Heart right ventricle (tissue), 16 donors: ENCODE data around the gene RAX2. TPM values are rescaled to one million over a fixed set of nuclear protein-coding genes. Genes with fewer than 3 reads are reported as not detected.

Experiments used
- ATAC-seq, 8 donors: fragments of 200-7000 bp; cut with Tn5 transposase; one replicate each; pipeline ENCODE4 v1.9.1; 2020; ENCODE audit warnings: mild to moderate bottlenecking in 8 of 8, moderate library complexity in 8 of 8, moderate number of reproducible peaks in 1 of 8
- DNase-seq, 2 donors: peaks; one replicate each; pipeline ENCODE4 v3.0.0-alpha.2; 2020
- H3K27ac ChIP-seq, 10 donors: fragments of 200-600 bp; sonication (generic) in 2 of 10; one replicate each; pipeline versions ENCODE4 v1.5.0 to v1.8.0; 2020 to 2022; ENCODE audit warnings: mild to moderate bottlenecking in 3 of 10
- H3K27me3 ChIP-seq, 7 donors: fragments of 200-600 bp; one replicate each; pipeline ENCODE4 v1.8.0; 2021 to 2022; ENCODE audit warnings: mild to moderate bottlenecking in 2 of 7
- H3K36me3 ChIP-seq, 9 donors: fragments of 200-600 bp; sonication (generic) in 1 of 9; one replicate each; pipeline versions ENCODE4 v1.5.0 to v1.8.0; 2020 to 2022; ENCODE audit warnings: mild to moderate bottlenecking in 2 of 9
- H3K4me1 ChIP-seq, 9 donors: fragments of 200-600 bp; sonication (generic) in 1 of 9; one replicate each; pipeline versions ENCODE4 v1.5.0 to v1.8.0; 2020 to 2022; ENCODE audit warnings: mild to moderate bottlenecking in 4 of 9
- H3K4me3 ChIP-seq, 10 donors: fragments of 200-600 bp; sonication (generic) in 2 of 10; one replicate each; pipeline versions ENCODE4 v1.5.0 to v1.8.0; 2020 to 2022; ENCODE audit warnings: mild to moderate bottlenecking in 7 of 10, moderate library complexity in 2 of 10
- H3K9me3 ChIP-seq, 11 donors: fragments of 200-600 bp in 10 of 11; sonication (generic) in 2 of 11; one replicate each; pipeline versions ENCODE4 v1.5.0 to v1.8.0; 2013 to 2022; ENCODE audit warnings: mild to moderate bottlenecking in 2 of 11, control low read depth in 1 of 11, moderate library complexity in 1 of 11
- WGBS, 2 donors: extraction: QIAGEN DNeasy Blood & Tissue Kit; methylation state at CpG; one replicate each; pipeline ENCODE4 v1.1.7; 2013; ENCODE audit warnings: inconsistent platforms in 1 of 2; 5-methylcytosine and 5-hydroxymethylcytosine counted together
- intact Hi-C, 10 donors: fragments of 100-400 bp; cut with DNase I; formaldehyde crosslinking; loops; one replicate each; pipeline versions ENCODE4 v1.11.1 to v1.14.2; 2022
- polyA plus RNA-seq, 2 donors: library from polyadenylated mRNA; stranded (reverse); fragments of 200-250 nt; gene quantifications; one replicate each; pipeline ENCODE4 v1.2.3, GENCODE V29; 2013
- total RNA-seq, 10 donors: library from RNA; stranded (reverse); fragmentation: NEBNext Ultra II Directional in 3 of 10; extraction: Animal tissue kit (Norgen Biotek cat#: 25700) in 3 of 10; gene quantifications; one replicate each; pipeline versions ENCODE4 v1.2.1 to v1.2.4, GENCODE V29; 2021 to 2023
- TF ChIP-seq, protein P1 (sequence below), 9 donors: fragments of 200-600 bp; sonication (generic) in 2 of 9; IDR thresholded peaks; one replicate each; pipeline versions ENCODE4 v1.5.0 to v1.8.0; 2021 to 2022; ENCODE audit warnings: antibody characterized with exemption in 9 of 9, mild to moderate bottlenecking in 5 of 9, moderate library complexity in 1 of 9
- donor health status: Arrhythmogenic right ventricular cardiomyopathy.
- donor health status: ischemic (EF 13 %, LVEDD 7.1; RV severe dilation, severe dysfunction).
- donor health status: healthy with polysubstance abuse.
- donor health status: DM: no; HTN: yes; CAD: no.
- donor health status: DM: no; HTN: no; CAD: no.
- donor health status: ischemic (EF 25% LVEDD 6.9; RV normal size, moderate dysfunction).
- donor health status: ischemic (EF 25% LVEDD 5.7; RV mildly dilated, moderate dysfunction).
- donor health status: healthy.
- donor health status: DM: yes; HTN: yes; CAD: no.
- donor health status: Ischemic cardiomyopathy.
- donor health status: ischemic (EF 35%, LVEDD 5.7; RV mildly dilated, moderate dysfunction).
- donor health status: nonischemic (EF 11% LVEDD 7.7; RV severe dilation, severe dysfunction).
- donor health status: DM: yes; HTN: yes; CAD: no.
- donor health status: PGD.
- donor health status: ischemic (EF 29% LVEDD 5.4; RV normal size, mild dysfunction).
- donor health status: nonischemic (EF 23%, LVEDD 6.1; RV moderate dilation, normal function).

Gene RAX2
- total and polyA plus RNA-seq, 12 donors = not detected

GRCh38 chr19:3775831-3776230 is 3.8 kb upstream of the RAX2 start:
- H3K4me1 ChIP-seq = no peaks in the 10 kb centered on the region
- no peaks in the 10 kb centered on the region for H3K27me3 ChIP-seq
- H3K36me3 ChIP-seq = no peaks in the 10 kb centered on the region
- H3K9me3 ChIP-seq = peaks cover 0 to 6% (median 2%) of the 10 kb centered on the region in 11 donors
- H3K4me3 ChIP-seq = no peak overlapping the region
- intact Hi-C loops = no loop called here
- WGBS, 2 donors = 83 to 94% methylated on average over 5 of the region's 5 CpGs
- ATAC-seq (no peak), DNase-seq (no peak)
- TF ChIP-seq, protein P1, sequence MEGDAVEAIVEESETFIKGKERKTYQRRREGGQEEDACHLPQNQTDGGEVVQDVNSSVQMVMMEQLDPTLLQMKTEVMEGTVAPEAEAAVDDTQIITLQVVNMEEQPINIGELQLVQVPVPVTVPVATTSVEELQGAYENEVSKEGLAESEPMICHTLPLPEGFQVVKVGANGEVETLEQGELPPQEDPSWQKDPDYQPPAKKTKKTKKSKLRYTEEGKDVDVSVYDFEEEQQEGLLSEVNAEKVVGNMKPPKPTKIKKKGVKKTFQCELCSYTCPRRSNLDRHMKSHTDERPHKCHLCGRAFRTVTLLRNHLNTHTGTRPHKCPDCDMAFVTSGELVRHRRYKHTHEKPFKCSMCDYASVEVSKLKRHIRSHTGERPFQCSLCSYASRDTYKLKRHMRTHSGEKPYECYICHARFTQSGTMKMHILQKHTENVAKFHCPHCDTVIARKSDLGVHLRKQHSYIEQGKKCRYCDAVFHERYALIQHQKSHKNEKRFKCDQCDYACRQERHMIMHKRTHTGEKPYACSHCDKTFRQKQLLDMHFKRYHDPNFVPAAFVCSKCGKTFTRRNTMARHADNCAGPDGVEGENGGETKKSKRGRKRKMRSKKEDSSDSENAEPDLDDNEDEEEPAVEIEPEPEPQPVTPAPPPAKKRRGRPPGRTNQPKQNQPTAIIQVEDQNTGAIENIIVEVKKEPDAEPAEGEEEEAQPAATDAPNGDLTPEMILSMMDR (IDR thresholded peaks at IDR 0.05) = no peak
- H3K27ac ChIP-seq = no peak overlapping the region

DNA sequence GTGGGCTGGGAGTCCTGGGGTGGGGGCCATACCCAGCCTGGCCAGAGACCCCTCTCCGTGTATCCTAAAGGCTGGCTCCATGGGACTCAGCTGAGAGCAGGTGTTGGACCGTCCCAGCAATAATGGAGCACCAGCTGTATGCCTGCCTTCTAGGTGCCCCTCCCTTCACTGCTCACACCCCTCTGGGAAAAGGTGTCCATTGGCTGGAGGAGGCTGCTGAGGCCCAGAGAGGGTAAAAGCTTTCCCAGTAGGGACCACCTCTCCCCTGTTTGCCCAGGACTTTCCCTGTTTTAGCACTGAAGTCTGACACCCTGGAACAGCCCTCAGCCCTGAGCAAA is 3.3 kb upstream of the RAX2 start:
- no peak for ATAC-seq
- Histone ChIP-seq H3K4me3 (no peak overlapping the region), H3K27me3 (no peaks in the 10 kb centered on the region), H3K9me3 (peaks cover 0 to under 1% (median 0%) of the 10 kb centered on the region in 11 donors), H3K36me3 (peaks cover 0 to under 1% (median 0%) of the 10 kb centered on the region in 9 donors), H3K27ac (no peak overlapping the region), H3K4me1 (no peaks in the 10 kb centered on the region)
- no peak for DNase-seq
- TF ChIP-seq, protein P1 (IDR thresholded peaks at IDR 0.05) = no peak
- WGBS, 2 donors = 68 to 85% methylated on average over 2 of the region's 2 CpGs
- intact Hi-C loops = no loop called here

- 64 to 69% methylated on average over 24 to 25 of the region's 25 CpGs for WGBS, 2 donors
- H3K27me3 ChIP-seq = no peaks in the 10 kb centered on the region
- H3K27ac ChIP-seq = no peak overlapping the region
- no peak for ATAC-seq
- intact Hi-C loops = no loop called here
- peaks cover 0 to 6% (median 0%) of the 10 kb centered on the region in 9 donors for H3K36me3 ChIP-seq
- no peaks in the 10 kb centered on the region for H3K9me3 ChIP-seq
- TF ChIP-seq, protein P1 (IDR thresholded peaks at IDR 0.05) = no peak
- no peaks in the 10 kb centered on the region for H3K4me1 ChIP-seq
- no peak overlapping the region for H3K4me3 ChIP-seq
- no peak for DNase-seq
Measured at GRCh38 chr19:3774621-3775373, 2.8 kb upstream of the RAX2 start.

GRCh38 chr19:3773814-3774515 is 1.9 kb upstream of the RAX2 start:
- Histone ChIP-seq H3K27me3 (no peaks in the 10 kb centered on the region), H3K4me3 (no peak overlapping the region), H3K27ac (no peak overlapping the region), H3K36me3 (peaks cover 0 to 14% (median 0%) of the 10 kb centered on the region in 9 donors), H3K9me3 (no peaks in the 10 kb centered on the region), H3K4me1 (no peaks in the 10 kb centered on the region)
- WGBS, 2 donors = 83 to 88% methylated on average over 12 of the region's 12 CpGs
- DNase-seq = no peak
- TF ChIP-seq, protein P1 (IDR thresholded peaks at IDR 0.05) = no peak
- no peak for ATAC-seq
- intact Hi-C loops = no loop called here
